GM23248 (cell line): Measurements from ENCODE around the gene ITGA1.

Experiments used
- EZH2 ChIP-seq: fragments of 200-600 bp; sonication (generic); IDR thresholded peaks from 2 replicates; pipeline ENCODE4 v1.6.1; 2018; ENCODE audit warnings: antibody characterized with exemption, mild to moderate bottlenecking; ENCODE audit not compliant: insufficient read depth, poor library complexity, severe bottlenecking
- EZH2phosphoT487 ChIP-seq: fragments of 200-600 bp; sonication (generic); IDR thresholded peaks from 2 replicates; pipeline ENCODE4 v1.6.1; 2018; ENCODE audit warnings: antibody characterized with exemption, moderate library complexity, mild to moderate bottlenecking, low read depth; ENCODE audit not compliant: insufficient read depth

DNA sequence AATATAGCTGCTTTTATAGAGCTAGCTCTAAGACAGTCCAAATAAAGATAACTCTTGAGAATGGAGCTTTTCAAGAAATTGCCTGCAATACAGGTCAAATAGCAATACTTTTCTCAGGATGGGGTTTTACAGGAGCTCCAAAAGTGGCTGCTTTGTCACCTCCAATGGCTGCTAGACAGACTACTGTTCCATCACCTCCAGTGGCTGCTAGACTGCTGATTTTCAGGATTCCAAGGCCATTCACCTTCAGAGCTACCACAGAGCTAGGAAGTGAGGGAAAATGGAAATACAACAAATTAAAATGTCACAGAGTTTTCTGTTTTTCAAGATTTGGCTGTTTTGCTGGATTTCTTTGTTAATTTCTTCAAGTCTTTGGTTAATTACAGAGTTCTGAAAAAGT lies 8.5 kb upstream of the ITGA1 start:
- no peak for TF ChIP-seq EZH2
- no peak for TF ChIP-seq EZH2phosphoT487
